Bronchial epithelial cell (primary cell): ENCODE results near the gene BGN. TPM values are rescaled to one million over a fixed set of nuclear protein-coding genes. Genes with fewer than 3 reads are reported as not detected.

Experiments used
- DNase-seq: peaks from one replicate; pipeline ENCODE4 v3.0.0-alpha.2; 2010; ENCODE audit warnings: low read depth
- FAIRE-seq: peaks from 2 replicates; lab custom pipeline; 2011; peaks lifted over from hg19 to GRCh38; lab: Jason Lieb, UNC
- H3K27me3 ChIP-seq: 2 replicates; pipeline ENCODE4 v1.5.1; 2011; ENCODE audit warnings: low read length; ENCODE audit not compliant: control insufficient read depth, insufficient read depth
- H3K36me3 ChIP-seq: 2 replicates; pipeline ENCODE4 v1.5.1; 2011; ENCODE audit warnings: low read length; ENCODE audit not compliant: control insufficient read depth, insufficient read depth
- H3K4me3 ChIP-seq: 2 replicates; pipeline ENCODE4 v1.5.1; 2011; ENCODE audit warnings: mild to moderate bottlenecking, low read depth, low read length, control low read depth
- total RNA-seq: library from RNA; depleted of rRNA; stranded (reverse); fragments of >200 nt; gene quantifications from 2 replicates; pipeline ENCODE4 v1.2.1, GENCODE V29; 2014
- TF ChIP-seq, protein P1 (sequence below): IDR thresholded peaks from 2 replicates; pipeline ENCODE4 v1.5.1; 2011; ENCODE audit warnings: mild to moderate bottlenecking, moderate library complexity, low read length, control low read depth, inconsistent platforms; ENCODE audit not compliant: insufficient read depth, severe bottlenecking

BGN gene
- total RNA-seq, 1 donor from 2014 or later: 0.26 TPM

DNA sequence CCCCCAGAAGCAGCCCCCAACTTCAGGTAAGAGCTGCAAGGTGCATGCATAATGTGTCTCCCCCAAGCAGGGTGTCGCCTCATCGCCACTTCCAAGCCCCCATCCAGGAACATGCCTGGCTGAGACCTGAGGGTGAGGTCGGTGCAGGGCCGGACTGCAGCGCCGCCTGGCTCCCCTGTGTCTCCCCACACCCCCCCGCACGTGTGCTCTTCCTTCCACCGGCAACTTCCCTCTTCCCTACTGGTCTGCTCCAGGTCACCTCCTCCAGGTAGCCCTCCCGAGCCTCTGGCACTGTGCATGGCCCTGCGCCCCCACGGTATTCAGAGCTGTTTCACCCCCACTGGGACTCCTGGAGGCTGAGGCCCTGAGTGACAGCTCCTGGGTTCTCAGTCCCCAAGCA lies 2.2 kb upstream of the BGN start:
- Histone ChIP-seq H3K27me3 (no peaks in the 10 kb centered on the region), H3K36me3 (no peaks in the 10 kb centered on the region), H3K4me3 (no peak overlapping the region)
- TF ChIP-seq, protein P1, sequence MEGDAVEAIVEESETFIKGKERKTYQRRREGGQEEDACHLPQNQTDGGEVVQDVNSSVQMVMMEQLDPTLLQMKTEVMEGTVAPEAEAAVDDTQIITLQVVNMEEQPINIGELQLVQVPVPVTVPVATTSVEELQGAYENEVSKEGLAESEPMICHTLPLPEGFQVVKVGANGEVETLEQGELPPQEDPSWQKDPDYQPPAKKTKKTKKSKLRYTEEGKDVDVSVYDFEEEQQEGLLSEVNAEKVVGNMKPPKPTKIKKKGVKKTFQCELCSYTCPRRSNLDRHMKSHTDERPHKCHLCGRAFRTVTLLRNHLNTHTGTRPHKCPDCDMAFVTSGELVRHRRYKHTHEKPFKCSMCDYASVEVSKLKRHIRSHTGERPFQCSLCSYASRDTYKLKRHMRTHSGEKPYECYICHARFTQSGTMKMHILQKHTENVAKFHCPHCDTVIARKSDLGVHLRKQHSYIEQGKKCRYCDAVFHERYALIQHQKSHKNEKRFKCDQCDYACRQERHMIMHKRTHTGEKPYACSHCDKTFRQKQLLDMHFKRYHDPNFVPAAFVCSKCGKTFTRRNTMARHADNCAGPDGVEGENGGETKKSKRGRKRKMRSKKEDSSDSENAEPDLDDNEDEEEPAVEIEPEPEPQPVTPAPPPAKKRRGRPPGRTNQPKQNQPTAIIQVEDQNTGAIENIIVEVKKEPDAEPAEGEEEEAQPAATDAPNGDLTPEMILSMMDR: no peak
- no peak for FAIRE-seq
- no peak for DNase-seq

DNA sequence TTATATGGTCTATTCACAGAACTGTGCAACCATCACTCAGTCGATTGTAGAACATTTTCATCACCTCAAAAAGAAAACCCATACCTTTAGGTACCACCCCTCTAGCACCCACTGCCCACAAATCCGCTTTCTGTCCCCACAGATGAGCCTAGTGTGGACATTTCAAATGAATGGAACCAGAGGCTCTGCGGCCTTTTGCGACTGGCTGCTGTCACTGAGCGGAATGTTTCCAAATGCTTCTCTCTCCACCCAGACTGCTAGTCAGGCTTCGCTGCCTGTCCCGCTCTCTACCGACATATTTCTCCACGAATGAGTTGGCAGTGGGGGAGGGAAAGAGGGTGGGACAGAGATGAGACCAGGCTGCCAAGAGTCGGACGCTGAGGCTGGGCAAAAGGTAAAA lies 1.7 kb upstream of the BGN start:
- no peaks in the 10 kb centered on the region for H3K36me3 ChIP-seq
- FAIRE-seq (no peak), DNase-seq (no peak)
- no peaks in the 10 kb centered on the region for H3K27me3 ChIP-seq
- TF ChIP-seq, protein P1: no peak
- no peak overlapping the region for H3K4me3 ChIP-seq

DNA sequence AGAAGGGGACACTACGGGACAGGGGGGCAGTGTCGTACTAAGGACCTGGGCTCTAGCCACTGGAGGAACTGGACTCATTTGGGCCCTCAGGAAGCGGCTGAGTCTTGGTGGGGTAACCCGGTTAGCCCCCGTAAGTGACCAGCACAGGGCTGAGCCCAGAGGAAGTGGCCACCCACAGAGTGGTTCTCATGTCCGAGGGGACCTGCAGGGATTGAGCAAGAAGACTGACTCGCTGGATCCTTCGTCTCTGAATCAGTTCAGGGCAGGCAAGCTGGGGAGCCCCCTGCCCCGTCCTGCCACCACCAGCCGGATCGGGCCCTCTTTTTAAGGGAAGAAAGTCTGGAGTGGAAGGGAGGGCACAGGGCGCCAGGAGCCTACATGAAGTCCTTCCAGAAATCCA lies 719 bp upstream of the BGN start:
- H3K4me3 ChIP-seq: no peak overlapping the region

DNA sequence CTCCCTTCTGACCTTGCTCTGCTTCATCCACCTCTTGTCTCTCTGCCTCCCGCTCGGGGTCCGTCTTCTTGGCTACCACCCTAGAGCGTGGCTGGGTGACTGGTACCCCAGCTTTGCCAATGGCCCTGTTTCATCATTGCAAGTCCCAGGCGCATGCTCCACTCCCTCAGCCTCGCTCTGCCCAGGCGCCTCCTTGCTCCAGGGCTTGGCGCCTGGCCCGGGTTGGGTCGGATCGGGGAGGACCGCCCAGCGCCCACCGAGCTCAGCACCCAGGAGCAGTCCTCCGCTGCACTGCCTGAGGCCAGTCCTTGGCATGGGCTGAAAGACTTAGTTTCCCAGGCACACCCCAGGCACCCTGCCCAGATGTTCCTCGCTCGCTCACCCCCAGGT lies 577 bp downstream of the BGN start:
- TF ChIP-seq, protein P1: no peak
- Histone ChIP-seq H3K36me3 (no peaks in the 10 kb centered on the region), H3K27me3 (no peaks in the 10 kb centered on the region), H3K4me3 (no peak overlapping the region)
- no peak for FAIRE-seq
- peak; percentile 5 for DNase-seq

More for the DNA sequence above, 719 bp upstream of the BGN start:
- no peak for DNase-seq
- H3K27me3 ChIP-seq: no peaks in the 10 kb centered on the region
- no peak for FAIRE-seq
- TF ChIP-seq, protein P1: no peak
- no peaks in the 10 kb centered on the region for H3K36me3 ChIP-seq

DNA sequence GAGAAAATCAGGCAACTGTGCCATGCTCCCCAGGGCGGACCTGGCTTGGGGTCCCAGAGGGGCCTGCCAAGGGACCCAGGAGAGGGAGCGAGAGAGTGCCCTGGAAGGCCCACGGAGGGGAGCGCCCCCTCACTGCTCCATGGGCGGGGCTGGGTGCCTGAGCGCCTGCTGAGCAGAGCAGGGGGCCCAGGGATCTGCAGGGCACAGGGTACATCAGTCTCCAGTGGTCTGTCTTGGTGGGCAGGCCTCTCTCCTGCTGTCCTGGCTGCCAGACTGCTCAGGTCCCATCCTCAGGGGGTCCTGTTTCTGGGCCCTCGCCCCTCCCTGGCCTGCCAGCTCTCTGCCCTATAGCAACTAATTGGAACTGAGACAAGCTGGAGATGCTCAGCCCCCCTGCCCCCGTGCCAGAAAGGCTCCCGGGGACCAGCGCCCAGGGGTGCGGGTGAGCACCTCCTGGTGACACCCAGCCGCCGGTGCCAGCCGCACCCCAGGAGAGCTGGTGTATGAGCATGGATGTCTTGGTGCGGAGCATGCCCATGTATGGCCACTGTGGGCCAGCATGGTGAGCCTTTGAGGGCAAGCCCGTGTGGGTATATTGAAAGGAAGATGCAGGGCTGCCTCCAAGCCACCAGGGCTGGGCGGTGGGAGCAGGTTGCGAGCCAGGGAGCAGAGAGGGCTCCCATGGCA lies 1.3 kb downstream of the BGN start:
- no peaks in the 10 kb centered on the region for H3K36me3 ChIP-seq
- DNase-seq (no peak), FAIRE-seq (no peak)
- TF ChIP-seq, protein P1: no peak
- no peaks in the 10 kb centered on the region for H3K27me3 ChIP-seq
- H3K4me3 ChIP-seq: no peak overlapping the region

DNA sequence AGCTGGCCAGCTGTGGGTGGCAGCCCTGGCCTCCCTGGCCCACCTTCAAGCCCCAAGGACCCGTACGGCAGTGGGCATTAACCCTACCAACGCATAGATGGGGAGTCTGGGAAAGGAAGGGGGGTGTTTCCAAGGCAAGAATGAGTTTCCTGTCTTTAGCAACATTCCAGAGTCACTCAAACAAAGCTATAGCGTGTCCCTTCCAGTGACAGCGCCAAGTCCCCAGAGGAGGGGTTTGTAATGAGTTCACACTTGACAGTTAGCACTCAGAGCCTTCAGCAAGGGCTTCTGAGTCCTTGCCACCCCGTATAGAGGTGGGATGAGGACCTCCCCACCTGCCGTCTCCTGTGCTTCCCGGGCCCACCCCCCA lies 1.8 kb downstream of the BGN start:
- TF ChIP-seq, protein P1: no peak
- H3K27me3 ChIP-seq: no peaks in the 10 kb centered on the region
- DNase-seq: no peak

More for the DNA sequence above, 1.8 kb downstream of the BGN start:
- H3K36me3 ChIP-seq: no peaks in the 10 kb centered on the region
- H3K4me3 ChIP-seq: no peak overlapping the region
- FAIRE-seq: no peak
